Calu3 (cell line): ENCODE results near the gene GDI2. TPM values are rescaled to one million over a fixed set of nuclear protein-coding genes. Genes with fewer than 3 reads are reported as not detected.

Experiments
- BruUV-seq: library from RNA; stranded (reverse); fragments of 400-500 nt; replicated peaks from 2 replicates; lab custom pipeline; 2021; lab: Mats Ljungman, UMichigan
- CTCF ChIA-PET: fragments of 300-600 bp; sonication (Branson Sonifier 250); formaldehyde crosslinking; loops from one replicate; lab custom pipeline; 2022; ENCODE audit warnings: antibody characterized with exemption; lab: Charles Lee
- DNase-seq: peaks from one replicate; pipeline ENCODE4 v3.0.0; 2022
- H3K27ac Mint-ChIP-seq: one replicate; pipeline ENCODE4 v1.8.0; 2022; ENCODE audit warnings: mixed read lengths; ENCODE audit not compliant: unreplicated experiment
- H3K27me3 Mint-ChIP-seq: one replicate; pipeline ENCODE4 v1.8.0; 2022; ENCODE audit warnings: mixed read lengths; ENCODE audit not compliant: unreplicated experiment
- H3K36me3 Mint-ChIP-seq: one replicate; pipeline ENCODE4 v1.8.0; 2022; ENCODE audit warnings: mild to moderate bottlenecking, moderate library complexity, mixed read lengths; ENCODE audit not compliant: insufficient read depth, unreplicated experiment
- H3K4me1 Mint-ChIP-seq: one replicate; pipeline ENCODE4 v1.8.0; 2022; ENCODE audit warnings: mild to moderate bottlenecking, low read depth, mixed read lengths; ENCODE audit not compliant: unreplicated experiment
- H3K4me3 Mint-ChIP-seq: one replicate; pipeline ENCODE4 v1.8.0; 2022; ENCODE audit warnings: mild to moderate bottlenecking, low read depth, moderate library complexity, mixed read lengths; ENCODE audit not compliant: unreplicated experiment
- H3K9me3 Mint-ChIP-seq: one replicate; pipeline ENCODE4 v1.8.0; 2022; ENCODE audit warnings: low read depth, mixed read lengths; ENCODE audit not compliant: unreplicated experiment
- intact Hi-C: fragments of 100-400 bp; cut with micrococcal nuclease; formaldehyde crosslinking; loops from one replicate; pipeline ENCODE4 v1.10.0; 2022; ENCODE audit not compliant: unreplicated experiment
- total RNA-seq: library from RNA; stranded (reverse); gene quantifications from 2 replicates; pipeline ENCODE4 v1.2.3, GENCODE V29; 2022
- TF ChIP-seq, protein P1 (sequence below): fragments of 200-600 bp; IDR thresholded peaks from one replicate; pipeline ENCODE4 v1.8.0; 2022; ENCODE audit warnings: antibody characterized with exemption; ENCODE audit not compliant: unreplicated experiment

GDI2 gene
- total RNA-seq, 1 experiment from 2014 or later, result 215 TPM

DNA sequence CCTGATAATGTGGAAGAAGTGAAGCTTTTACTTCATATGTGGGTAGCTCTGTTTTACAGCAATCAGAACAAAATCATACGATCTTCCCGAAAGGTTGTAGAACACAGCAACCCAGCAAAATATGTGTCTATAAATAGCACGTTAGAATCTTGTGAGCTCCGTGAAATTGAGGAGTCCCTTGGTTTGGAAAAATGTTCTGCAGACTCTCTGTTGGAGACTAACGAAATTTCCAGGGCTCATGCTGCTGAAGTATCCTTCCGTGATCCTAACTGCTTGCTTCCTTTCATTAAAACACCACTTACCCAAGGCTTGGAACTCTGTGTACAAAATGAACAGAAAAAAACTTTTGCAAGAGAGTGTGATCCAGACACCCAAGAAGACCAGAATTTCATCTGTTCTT, 71.1 kb downstream of the GDI2 start:
- H3K4me1 Mint-ChIP-seq, result peaks cover 6% of the 10 kb centered on the region
- CTCF ChIA-PET, result interaction anchor here (1.0 kb wide), 1 partner anchor 11 kb away, joined by 3 read pairs; no protein-coding TSS in a partner anchor
- TF ChIP-seq, protein P1, sequence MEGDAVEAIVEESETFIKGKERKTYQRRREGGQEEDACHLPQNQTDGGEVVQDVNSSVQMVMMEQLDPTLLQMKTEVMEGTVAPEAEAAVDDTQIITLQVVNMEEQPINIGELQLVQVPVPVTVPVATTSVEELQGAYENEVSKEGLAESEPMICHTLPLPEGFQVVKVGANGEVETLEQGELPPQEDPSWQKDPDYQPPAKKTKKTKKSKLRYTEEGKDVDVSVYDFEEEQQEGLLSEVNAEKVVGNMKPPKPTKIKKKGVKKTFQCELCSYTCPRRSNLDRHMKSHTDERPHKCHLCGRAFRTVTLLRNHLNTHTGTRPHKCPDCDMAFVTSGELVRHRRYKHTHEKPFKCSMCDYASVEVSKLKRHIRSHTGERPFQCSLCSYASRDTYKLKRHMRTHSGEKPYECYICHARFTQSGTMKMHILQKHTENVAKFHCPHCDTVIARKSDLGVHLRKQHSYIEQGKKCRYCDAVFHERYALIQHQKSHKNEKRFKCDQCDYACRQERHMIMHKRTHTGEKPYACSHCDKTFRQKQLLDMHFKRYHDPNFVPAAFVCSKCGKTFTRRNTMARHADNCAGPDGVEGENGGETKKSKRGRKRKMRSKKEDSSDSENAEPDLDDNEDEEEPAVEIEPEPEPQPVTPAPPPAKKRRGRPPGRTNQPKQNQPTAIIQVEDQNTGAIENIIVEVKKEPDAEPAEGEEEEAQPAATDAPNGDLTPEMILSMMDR, result no peak
- intact Hi-C loops, result no loop called here
- BruUV-seq, result no TSS peak
- H3K9me3 Mint-ChIP-seq, result no peaks in the 10 kb centered on the region
- H3K27ac Mint-ChIP-seq, result no peak overlapping the region
- H3K27me3 Mint-ChIP-seq, result no peaks in the 10 kb centered on the region
- H3K4me3 Mint-ChIP-seq, result no peak overlapping the region
- peaks cover 20% of the 10 kb centered on the region for H3K36me3 Mint-ChIP-seq
- DNase-seq, result no peak

DNA sequence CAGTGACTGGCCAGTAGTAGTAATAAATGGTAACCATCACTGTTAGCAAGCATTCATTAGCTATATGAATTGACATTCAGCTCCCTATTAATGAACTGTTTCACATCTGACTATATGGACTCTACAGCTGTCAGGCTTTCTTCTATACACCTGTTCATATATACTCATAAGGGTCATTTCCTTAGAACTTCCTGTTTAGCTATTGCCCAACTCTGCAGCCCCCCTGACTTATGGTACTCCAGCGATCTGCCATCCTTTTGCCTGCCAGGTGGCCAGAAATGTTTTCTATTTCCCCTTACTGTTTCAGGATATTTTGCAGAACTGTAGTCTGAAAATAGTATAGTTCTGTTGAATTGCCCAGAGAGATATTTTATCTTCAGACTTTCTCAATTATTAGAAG, 72.0 kb downstream of the GDI2 start:
- CTCF ChIA-PET, result no interaction called here
- TF ChIP-seq, protein P1, result no peak
- no TSS peak for BruUV-seq
- Mint-ChIP-seq H3K36me3 (peaks cover 24% of the 10 kb centered on the region), H3K27me3 (no peaks in the 10 kb centered on the region), H3K27ac (no peak overlapping the region), H3K4me1 (peaks cover 7% of the 10 kb centered on the region), H3K9me3 (no peaks in the 10 kb centered on the region), H3K4me3 (no peak overlapping the region)
- no peak for DNase-seq
- intact Hi-C loops, result no loop called here

DNA sequence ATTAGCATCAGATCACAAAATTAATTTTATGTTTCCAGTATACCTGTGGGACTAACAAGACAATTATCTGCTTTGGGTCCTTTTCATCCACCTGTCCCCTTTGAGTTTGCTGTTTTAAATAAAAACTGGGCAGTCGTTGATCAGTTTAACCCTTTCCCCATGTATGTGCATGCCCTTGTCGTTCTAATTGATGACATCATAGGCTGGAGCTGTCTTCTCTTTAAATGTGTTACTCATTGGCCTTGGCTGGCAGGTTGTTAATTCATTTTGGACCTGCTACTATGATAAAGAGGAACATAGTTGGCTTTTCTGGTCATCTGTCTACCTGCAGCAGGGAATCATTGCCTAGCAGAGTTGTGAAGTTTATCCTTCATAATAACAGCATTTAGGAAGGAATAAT, 74.8 kb downstream of the GDI2 start:
- BruUV-seq, result no TSS peak
- no peak for DNase-seq
- peaks cover 19% of the 10 kb centered on the region for H3K36me3 Mint-ChIP-seq
- peaks cover 7% of the 10 kb centered on the region for H3K4me1 Mint-ChIP-seq
- no peaks in the 10 kb centered on the region for H3K9me3 Mint-ChIP-seq
- no peaks in the 10 kb centered on the region for H3K27me3 Mint-ChIP-seq
- CTCF ChIA-PET, result no interaction called here
- TF ChIP-seq, protein P1, result no peak
- no peak overlapping the region for H3K27ac Mint-ChIP-seq
- intact Hi-C loops, result no loop called here
- no peak overlapping the region for H3K4me3 Mint-ChIP-seq

DNA sequence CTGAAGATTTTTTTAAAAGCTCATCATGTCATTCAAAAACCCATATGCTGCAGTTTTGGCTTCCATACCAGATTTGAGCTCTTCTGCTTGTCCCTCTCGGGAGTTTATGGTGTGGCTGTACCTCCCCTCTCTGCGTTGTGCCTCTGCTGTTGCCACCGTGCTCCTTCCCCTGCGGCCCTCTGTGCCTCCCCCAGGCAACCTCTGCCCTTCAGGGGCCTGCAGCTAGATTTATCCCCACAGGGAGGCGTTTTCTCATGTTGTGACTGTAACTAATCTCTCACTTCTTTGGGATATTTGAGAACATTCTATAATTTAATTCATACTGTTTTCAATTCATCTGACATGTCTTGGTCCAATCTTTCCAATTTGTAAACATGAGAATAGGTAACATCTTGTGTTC, 75.9 kb downstream of the GDI2 start:
- CTCF ChIA-PET, result interaction anchor here (0.6 kb wide), 1 partner anchor 276 kb away, joined by 3 read pairs; no protein-coding TSS in a partner anchor
- no peak for DNase-seq
- TF ChIP-seq, protein P1, result no peak
- intact Hi-C loops, result no loop called here
- H3K4me3 Mint-ChIP-seq, result no peak overlapping the region
- peaks cover 7% of the 10 kb centered on the region for H3K4me1 Mint-ChIP-seq
- no peaks in the 10 kb centered on the region for H3K9me3 Mint-ChIP-seq
- H3K36me3 Mint-ChIP-seq, result peaks cover 27% of the 10 kb centered on the region
- BruUV-seq, result no TSS peak
- no peaks in the 10 kb centered on the region for H3K27me3 Mint-ChIP-seq
- peak overlapping the region; percentile 41 for H3K27ac Mint-ChIP-seq
